ENCODE data around the gene FITM2.

Gene FITM2

DNA sequence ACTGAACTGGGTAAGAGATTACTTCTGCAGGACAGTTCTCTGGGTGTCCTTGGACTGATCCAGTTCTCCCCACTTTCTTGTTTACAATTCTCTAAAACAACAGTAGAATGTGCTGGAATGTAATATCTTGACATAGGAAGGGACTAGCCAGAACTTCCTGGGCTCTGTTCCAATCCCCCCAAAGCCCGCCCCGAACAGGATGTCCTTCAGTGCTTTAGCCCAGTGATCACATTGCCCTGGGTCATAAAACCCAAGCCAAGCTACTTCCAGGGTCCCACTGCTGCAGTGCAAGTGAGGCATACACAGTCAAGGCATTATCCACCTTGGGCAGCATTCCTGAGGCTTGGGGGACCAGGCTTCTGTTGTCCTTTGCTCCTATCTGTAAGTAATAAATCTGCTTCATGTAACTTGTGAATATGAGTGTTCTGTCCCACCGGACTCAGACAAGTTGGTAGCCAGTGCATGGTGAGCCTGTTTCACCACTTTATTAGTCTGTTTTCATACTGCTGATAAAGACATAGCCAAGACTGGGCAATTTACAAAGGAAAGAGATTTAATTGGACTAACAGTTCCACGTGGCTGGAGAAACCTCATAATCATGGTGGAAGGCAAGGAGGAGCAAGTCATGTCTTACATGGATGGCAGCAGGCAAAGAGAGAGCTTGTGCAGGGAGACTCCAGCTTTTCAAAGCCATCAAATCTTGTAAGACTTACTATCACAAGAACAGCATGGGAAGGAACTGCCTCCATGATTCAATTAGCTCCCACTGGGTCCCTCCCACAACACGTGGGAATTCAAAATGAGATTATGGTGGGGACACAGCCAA is 23.5 kb downstream of the FITM2 start:
- no peak for DNase-seq (ENCODE audit: extremely low spot score, insufficient read length, low read depth)
- no peak for FAIRE-seq

DNA sequence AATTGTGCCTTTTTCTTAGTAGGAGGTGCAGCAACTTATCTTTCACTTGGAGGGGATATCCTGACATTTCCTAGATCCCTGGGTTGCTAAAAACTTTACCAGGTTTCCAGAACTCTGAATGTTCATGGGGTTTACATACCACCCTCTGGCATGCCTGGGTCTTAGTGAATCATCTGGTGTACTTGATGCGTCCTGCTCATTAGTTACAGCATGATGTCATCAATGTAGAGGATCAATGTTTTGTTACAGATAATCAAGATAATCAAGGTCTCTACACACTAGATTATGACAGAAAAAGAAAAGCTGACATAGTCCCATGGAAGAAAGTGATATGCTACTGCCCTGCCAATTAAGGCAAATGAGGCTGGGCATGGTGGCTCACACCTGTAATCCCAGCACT is 27.0 kb downstream of the FITM2 start:
- FAIRE-seq = no peak

DNA sequence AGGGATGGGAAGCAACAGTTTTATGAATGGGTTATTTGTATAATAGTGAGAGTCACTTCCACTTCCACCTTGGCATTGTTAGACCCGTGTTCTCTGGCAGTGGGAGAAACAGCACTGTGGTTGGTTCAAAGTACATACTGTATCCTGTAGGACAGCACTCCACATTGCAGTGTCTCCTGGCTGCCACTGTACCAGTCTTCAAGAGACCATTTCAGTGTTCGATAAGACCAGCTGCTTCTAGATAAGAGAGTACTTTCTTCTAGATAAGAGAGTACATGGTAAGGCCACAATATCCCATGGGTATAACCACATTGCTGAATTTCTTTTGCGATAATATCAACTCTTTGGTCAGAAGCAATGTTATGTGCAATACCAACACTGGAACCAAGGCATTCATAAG is 28.8 kb downstream of the FITM2 start:
- DNase-seq (ENCODE audit: extremely low spot score, insufficient read length, low read depth) = no peak
- FAIRE-seq = no peak

More for the DNA sequence above, 27.0 kb downstream of the FITM2 start:
- DNase-seq (ENCODE audit: extremely low spot score, insufficient read length, low read depth) = no peak

DNA sequence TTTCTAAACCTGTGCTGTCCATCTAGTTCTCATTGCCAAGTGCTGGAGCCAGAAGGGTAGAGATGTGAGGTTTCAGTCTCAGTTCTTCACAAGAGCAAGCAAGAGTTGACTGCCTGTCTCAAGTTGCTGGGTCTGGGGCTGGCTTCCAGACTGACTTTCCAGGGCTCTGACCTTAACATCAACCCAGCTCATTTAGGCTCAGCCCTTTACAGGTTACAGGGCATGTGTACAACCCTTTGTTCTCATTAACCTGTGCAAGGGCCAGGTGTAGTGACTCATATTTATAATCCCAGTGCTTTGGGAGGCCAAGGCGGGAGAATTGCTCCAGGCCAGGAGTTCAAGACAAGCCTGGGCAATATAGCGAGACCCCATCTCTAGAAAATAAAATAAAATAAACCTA is 30.6 kb downstream of the FITM2 start:
- no peak for FAIRE-seq

DNA sequence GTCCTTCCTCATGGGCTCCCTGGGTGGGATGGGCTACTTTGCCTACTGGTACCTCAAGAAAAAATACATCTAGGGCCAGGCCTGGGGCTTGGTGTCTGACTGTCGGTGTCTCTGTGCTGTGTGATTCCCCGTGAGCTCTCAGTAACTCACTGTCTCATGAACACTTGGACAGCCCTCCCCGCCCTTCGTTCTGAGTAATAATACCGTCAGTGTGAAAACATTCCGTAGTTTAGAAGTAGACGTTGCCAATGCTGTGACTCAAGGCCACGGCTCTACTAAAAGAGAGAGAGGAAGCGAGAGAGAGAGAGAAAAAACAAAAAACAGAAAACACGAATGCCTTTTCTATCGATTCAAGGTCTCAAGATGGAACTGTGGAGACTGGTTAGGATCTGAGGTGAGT is 31.8 kb downstream of the FITM2 start:
- no peak for FAIRE-seq
- no peak for DNase-seq (ENCODE audit: extremely low spot score, insufficient read length, low read depth)

More for the DNA sequence above, 30.6 kb downstream of the FITM2 start:
- no peak for DNase-seq (ENCODE audit: extremely low spot score, insufficient read length, low read depth)

DNA sequence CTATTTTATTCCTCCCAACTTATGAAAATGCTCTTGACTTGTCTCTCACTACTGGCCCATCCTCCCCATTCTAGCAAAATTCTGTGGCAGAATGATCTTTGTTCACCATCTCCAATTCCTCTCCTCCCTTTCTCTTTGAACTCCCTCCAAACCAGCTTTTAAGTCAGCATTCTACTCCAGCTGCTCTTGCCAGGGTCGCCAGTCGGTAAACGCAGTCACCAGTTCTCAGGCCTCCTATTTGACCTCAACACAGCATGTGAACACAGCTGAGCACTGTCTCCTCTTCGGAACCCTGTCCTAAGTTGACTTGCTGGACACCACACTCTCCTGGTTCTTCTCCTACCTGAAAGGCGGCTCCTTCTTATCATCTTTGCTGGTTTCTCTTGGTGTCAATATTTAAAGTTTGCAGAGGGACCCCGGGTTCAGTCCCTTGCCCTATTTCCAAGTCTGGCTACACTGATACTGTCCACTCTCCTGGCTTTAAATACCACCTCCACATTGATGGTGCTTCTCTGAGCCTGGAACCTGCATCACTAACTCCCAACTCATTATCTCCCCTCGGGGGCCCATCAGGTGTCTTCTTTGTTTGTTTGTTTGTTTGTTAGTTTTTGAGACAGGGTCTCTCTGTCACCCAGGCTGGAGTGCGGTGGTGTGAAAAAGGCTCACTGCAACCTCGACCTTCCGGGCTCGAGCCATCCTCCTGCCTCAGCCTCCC is 36.5 kb downstream of the FITM2 start:
- DNase-seq (ENCODE audit: extremely low spot score, insufficient read length, low read depth) (no peak), FAIRE-seq (no peak)

DNA sequence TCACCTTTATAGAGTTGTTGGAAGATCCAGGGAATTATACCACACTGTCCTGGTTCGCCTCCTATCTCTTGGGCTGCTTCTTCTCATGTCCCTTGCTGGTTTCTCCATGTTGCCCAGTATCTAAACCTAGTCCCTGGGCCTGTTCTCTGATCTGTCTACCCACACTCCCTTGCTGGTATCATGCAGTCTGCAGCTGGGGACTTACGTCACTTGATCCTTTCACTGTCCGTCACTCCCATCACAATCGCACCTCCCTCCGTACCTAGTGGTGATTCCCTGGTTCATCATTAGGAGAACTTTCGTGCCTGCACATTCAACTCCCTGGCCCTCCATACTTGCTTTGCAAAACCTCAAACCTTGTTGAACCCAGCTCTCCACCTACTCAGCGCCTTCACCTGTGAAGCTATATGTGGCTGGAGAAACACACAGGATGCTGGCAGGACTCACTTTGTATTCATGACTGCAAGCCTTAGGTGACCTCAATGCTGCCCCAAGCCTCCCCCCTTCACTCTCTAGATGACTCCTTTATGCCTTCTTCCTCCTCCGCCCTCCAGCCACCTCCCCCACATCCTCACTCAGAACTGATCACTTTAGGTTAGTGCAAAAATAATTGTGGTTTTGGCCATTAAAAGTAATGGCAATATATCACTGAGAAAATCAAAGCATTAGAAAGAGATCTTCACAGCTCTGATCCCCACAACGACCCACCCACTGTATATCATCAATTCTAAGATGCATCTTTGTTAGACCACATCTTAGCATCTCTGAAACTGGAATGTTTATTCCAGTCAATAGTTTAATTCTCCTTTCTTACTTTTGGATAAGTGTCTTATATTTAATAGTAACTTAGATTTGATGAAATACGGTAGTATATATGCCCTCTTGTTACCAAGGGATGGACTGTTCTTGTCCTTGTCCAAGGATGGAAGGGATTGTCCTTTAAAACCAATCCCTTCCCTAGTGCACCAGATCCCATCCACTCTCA is 37.5 kb downstream of the FITM2 start:
- DNase-seq (ENCODE audit: extremely low spot score, insufficient read length, low read depth) (no peak), FAIRE-seq (no peak)

DNA sequence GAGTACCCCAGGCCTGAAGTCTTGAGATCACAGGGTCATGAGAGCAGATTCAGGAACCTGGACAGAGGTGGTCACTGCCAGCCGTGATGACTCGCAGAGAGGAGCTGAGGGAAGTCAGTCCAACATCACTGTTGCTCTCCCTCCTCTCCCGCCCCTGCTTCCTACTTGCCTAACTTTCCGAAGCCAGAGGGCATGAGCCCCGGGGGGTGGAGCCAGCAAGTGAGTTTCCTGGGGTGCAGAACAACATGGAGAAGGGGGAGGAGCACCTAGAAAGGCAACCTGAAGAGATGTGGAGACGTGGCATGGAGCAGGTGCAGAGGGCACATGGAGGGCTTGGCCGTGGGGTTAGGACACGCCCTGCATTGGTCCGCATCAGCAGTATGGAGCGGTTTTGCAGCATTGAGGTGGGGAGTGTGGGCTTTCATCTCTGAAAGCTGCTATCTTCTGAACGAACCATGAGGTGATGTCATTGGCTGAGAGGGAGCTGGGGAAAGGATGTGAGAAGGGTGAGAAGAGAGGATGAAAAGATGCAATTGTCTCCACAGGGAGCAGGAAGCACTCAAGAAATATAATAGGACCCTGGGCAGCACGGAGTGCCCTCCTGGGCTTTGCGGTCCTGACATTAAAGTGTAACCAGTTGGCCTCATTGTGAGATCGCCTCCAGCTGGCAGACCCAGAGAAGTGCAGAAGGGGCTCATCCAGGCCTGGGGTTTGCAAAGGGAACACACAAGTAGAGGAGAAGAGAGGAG is 38.9 kb downstream of the FITM2 start:
- no peak for DNase-seq (ENCODE audit: extremely low spot score, insufficient read length, low read depth)
- FAIRE-seq = no peak

DNA sequence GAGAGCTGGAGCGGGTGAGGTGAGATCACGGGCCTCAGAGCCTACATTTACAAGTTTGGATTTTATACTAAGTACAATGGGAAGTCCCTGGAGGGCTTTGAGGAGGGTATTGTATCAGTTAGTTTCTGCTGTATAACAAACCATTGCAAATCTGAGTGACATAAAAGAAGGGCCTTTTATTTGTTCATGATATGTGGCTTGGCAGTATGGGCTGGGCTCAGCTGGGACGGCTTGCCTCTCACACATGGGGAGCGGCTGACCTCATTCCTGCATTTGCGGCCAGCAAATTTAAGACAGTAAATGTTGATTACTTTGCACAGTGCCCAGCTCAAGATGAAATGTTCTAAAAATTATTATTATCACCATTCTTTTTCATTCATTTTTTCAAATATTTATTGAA is 42.2 kb downstream of the FITM2 start:
- FAIRE-seq (no peak), DNase-seq (ENCODE audit: extremely low spot score, insufficient read length, low read depth) (no peak)

DNA sequence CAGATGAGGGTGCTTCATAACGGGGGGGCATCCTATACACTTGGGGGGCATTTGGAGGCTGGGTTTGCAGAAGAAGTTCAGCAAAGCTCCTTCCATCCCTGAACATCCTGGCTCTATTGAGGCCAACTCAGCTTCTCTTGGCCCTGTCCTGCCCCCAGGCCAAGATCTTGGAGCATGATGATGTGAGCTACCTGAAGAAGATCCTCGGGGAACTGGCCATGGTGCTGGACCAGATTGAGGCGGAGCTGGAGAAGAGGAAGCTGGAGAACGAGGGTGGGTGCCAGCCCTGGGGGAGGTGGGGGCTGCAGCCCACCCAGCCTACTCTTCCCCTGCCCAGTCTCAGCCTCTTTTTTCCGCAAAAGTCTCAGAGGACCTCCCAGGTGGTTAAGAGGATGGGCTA is 46.7 kb downstream of the FITM2 start:
- FAIRE-seq (no peak), DNase-seq (ENCODE audit: extremely low spot score, insufficient read length, low read depth) (no peak)

DNA sequence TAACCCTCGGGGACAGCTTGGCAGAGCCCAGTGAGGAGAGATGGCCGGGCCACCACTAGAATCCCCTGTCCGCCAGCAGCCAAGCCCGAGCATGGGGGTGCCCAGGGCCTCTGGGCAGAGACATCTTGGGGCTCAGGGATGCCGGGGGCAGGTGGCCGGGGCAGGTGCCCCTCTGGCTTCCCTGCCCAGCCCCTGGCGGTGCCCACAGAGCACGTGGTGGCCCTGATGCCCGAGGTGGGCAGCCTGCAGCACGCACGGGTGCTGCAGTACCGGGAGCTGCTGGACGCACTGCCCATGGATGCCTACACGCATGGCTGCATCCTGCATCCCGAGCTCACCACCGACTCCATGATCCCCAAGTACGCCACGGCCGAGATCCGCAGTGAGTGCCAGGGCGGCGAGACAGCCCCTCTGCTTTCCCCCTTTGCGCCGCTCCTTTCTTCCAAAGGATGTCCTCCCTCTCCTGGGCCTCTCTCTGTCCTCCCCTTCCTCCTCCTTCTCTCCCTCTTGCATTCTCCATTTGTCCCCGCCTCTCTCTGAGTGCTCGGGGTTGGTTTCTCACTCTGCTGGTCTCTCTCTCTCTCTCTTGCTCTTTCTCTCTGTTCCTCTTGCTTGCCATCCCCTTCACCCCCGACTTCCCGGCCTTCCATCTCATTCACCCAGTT is 52.6 kb downstream of the FITM2 start:
- DNase-seq (ENCODE audit: extremely low spot score, insufficient read length, low read depth) = no peak
- FAIRE-seq = no peak

DNA sequence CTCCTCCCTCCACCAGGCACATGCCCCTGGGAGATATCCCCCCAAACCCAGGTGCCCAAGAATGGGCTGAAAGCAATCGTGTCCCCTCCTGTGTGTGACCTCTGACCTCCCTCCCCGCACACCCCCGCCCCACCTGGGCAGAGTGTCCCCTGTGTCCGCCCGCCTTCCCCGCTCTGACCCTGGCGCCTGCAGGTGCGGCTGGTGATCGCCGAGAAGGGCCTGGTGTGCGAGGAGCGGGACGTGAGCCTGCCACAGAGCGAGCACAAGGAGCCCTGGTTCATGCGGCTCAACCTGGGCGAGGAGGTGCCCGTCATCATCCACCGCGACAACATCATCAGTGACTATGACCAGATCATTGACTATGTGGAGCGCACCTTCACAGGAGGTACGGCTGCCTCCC is 54.0 kb downstream of the FITM2 start:
- DNase-seq (ENCODE audit: extremely low spot score, insufficient read length, low read depth) = no peak
- no peak for FAIRE-seq

DNA sequence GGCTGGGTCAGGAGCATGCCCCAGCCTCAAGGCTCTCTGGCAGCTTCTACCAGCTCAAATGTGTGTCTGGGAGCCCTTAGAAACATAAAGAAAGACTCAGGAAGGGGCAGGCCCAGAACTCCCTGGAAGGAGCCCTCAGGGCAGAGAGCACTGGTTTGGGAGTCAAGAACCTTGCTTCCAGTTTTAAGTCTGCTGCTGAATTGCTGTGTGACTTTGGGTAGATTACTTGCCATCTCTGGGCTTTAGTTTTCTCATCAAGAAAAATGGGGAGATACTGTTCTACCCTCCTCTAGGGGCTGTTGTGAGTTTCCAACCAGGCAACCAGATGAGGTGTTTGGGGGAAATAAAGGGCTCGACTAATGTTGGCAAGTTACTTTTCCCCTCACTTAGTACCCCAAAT is 55.1 kb downstream of the FITM2 start:
- DNase-seq (ENCODE audit: extremely low spot score, insufficient read length, low read depth) (no peak), FAIRE-seq (no peak)

DNA sequence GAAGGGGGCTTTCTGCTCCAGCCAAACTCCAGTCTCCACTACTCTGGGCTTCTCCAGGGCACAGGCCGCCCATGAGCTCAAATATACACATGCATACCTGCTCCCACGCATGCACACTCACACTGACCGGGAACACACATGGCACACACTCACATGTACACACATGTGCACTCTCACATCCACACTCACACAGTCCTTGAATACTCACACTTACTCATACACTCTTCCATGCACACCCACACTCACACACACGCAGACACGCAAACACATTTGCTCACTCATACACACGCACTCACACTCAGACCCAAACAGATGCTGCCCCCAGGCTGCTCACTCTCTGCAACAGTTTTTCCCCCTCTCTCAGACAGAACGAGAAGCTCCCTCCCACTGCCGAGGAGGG is 56.9 kb downstream of the FITM2 start:
- no peak for DNase-seq (ENCODE audit: extremely low spot score, insufficient read length, low read depth)
- FAIRE-seq = no peak

DNA sequence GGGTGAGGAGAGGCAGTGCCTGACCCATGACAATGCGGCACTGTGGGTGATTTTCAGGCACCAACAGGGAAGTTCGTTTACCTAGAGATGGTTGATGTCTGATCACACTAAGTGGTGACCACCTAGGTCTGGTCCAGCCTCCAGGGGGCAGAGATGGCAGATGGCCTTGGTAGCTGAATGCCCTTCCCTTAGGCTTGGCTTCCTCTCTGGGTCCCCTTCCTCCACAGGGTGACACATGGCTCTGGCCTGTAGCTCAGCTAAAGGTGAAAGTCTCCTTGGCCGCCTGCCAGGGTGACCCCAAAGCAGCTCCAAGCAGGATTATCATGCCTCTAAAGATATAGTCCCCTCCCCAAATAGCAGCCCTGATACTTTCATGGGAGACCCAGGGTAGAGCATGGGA is 57.5 kb downstream of the FITM2 start:
- DNase-seq (ENCODE audit: extremely low spot score, insufficient read length, low read depth) = no peak
- FAIRE-seq = no peak
